Measurements from ENCODE around the gene HOXC11.

Gene HOXC11

GRCh38 chr12:53956914-53957536 is 15.9 kb upstream of the HOXC11 start:
- no peak for DNase-seq (ENCODE audit: low read depth in 2 of 2)

GRCh38 chr12:53958128-53958527 is 14.8 kb upstream of the HOXC11 start:
- no peak for DNase-seq (ENCODE audit: low read depth in 2 of 2)

- no peak for DNase-seq (ENCODE audit: low read depth in 2 of 2)
These were observed 13.6 kb upstream of the HOXC11 start for GRCh38 chr12:53959314-53959713.

- DNase-seq (ENCODE audit: low read depth in 2 of 2): no peak
These were observed 12.5 kb upstream of the HOXC11 start for GRCh38 chr12:53960187-53961024.

- DNase-seq (ENCODE audit: low read depth in 2 of 2): no peak
These were observed 11.7 kb upstream of the HOXC11 start for GRCh38 chr12:53961025-53961761.

- no peak for DNase-seq (ENCODE audit: low read depth in 2 of 2)
These were observed 9.9 kb upstream of the HOXC11 start for GRCh38 chr12:53963005-53963404.

GRCh38 chr12:53963434-53964314 is 9.3 kb upstream of the HOXC11 start:
- no peak for DNase-seq (ENCODE audit: low read depth in 2 of 2)

GRCh38 chr12:53964315-53964713 is 8.6 kb upstream of the HOXC11 start:
- DNase-seq (ENCODE audit: low read depth in 2 of 2): no peak

- DNase-seq (ENCODE audit: low read depth in 2 of 2): no peak
These were observed 7.4 kb upstream of the HOXC11 start for GRCh38 chr12:53965281-53966084.

- DNase-seq (ENCODE audit: low read depth in 2 of 2): no peak
These were observed 6.9 kb upstream of the HOXC11 start for GRCh38 chr12:53966085-53966384.

- no peak for DNase-seq (ENCODE audit: low read depth in 2 of 2)
These were observed 6.4 kb upstream of the HOXC11 start for GRCh38 chr12:53966385-53967133.

- DNase-seq (ENCODE audit: low read depth in 2 of 2): no peak
These were observed 5.5 kb upstream of the HOXC11 start for GRCh38 chr12:53967421-53967925.

- DNase-seq (ENCODE audit: low read depth in 2 of 2): no peak
These were observed 4.5 kb upstream of the HOXC11 start for GRCh38 chr12:53968214-53969127.

- DNase-seq (ENCODE audit: low read depth in 2 of 2): no peak
These were observed 3.2 kb upstream of the HOXC11 start for GRCh38 chr12:53969588-53970259.

- no peak for DNase-seq (ENCODE audit: low read depth in 2 of 2)
These were observed 2.5 kb upstream of the HOXC11 start for GRCh38 chr12:53970451-53970850.

GRCh38 chr12:53971129-53971528 is 1.8 kb upstream of the HOXC11 start:
- DNase-seq (ENCODE audit: low read depth in 2 of 2): no peak

GRCh38 chr12:53971686-53972085 is 1.2 kb upstream of the HOXC11 start:
- no peak for DNase-seq (ENCODE audit: low read depth in 2 of 2)

- DNase-seq (ENCODE audit: low read depth in 2 of 2): no peak
These were observed 699 bp upstream of the HOXC11 start for GRCh38 chr12:53972152-53972702.
